IPS-18a (cell line): Measurements from ENCODE around the gene STK17A.

Experiments
- H3K27ac ChIP-seq: one replicate; pipeline ENCODE4 v1.5.1; 2013; ENCODE audit warnings: low read length
- H3K27me3 ChIP-seq: one replicate; pipeline ENCODE4 v1.6.1; 2013; ENCODE audit warnings: mild to moderate bottlenecking, low read length; ENCODE audit not compliant: control insufficient read depth, insufficient read depth
- H3K36me3 ChIP-seq: one replicate; pipeline ENCODE4 v1.6.1; 2013; ENCODE audit warnings: low read depth, low read length; ENCODE audit not compliant: control insufficient read depth
- H3K4me1 ChIP-seq: one replicate; pipeline ENCODE4 v1.6.1; 2013; ENCODE audit warnings: low read depth, low read length; ENCODE audit not compliant: control insufficient read depth
- H3K4me3 ChIP-seq: one replicate; pipeline ENCODE4 v1.5.1; 2013; ENCODE audit warnings: low read length
- H3K9ac ChIP-seq: one replicate; pipeline ENCODE4 v1.6.1; 2013; ENCODE audit warnings: mild to moderate bottlenecking, low read length, moderate library complexity
- H3K9me3 ChIP-seq: one replicate; pipeline ENCODE4 v1.6.1; 2013; ENCODE audit warnings: low read depth, low read length; ENCODE audit not compliant: control insufficient read depth

STK17A gene

DNA sequence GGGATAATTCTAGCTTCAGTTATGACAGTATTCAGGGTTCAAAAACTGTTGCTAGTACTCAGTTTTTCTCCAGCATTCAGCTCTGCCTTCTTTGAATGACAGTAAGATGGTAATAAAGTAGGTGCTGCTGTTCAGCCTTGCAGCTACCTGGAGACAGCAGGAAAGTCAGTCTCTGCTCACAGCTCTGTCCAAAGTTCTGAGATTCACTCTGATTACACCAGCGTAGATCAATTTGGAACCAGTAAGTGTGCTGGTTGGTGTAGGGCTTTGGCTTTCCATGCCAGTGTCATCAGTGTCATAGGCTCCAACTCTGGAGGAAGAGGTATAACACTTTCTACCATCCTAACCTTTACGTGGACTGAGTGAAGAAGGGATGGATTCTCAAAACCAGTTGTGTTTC lies 26.2 kb downstream of the STK17A start:
- H3K27ac ChIP-seq, result no peak overlapping the region
- H3K9me3 ChIP-seq, result peaks cover 3% of the 10 kb centered on the region
- no peaks in the 10 kb centered on the region for H3K27me3 ChIP-seq
- H3K9ac ChIP-seq, result no peak overlapping the region
- H3K4me3 ChIP-seq, result no peak overlapping the region
- peaks cover 5% of the 10 kb centered on the region for H3K36me3 ChIP-seq
- no peaks in the 10 kb centered on the region for H3K4me1 ChIP-seq

DNA sequence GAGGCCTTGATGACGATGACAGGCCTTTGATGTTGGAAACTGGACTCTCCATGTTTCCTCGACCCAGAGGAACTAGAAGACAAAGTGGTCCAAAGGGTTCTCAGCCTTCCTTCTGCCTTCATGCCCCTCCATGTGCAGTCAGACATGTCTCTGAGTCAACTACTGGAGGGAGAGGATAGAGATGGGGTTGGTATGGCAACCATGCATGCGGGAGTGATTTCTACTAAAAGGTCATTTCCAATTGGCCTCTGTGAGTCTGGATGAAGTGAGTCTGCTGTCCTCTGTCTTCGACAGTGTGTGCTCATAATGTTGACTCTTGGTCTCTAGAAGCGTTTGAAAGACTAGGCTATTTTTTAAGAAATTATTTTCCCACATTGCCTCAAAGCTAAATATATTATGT lies 29.2 kb downstream of the STK17A start:
- H3K9me3 ChIP-seq, result no peaks in the 10 kb centered on the region
- no peaks in the 10 kb centered on the region for H3K4me1 ChIP-seq
- no peak overlapping the region for H3K9ac ChIP-seq
- peaks cover 5% of the 10 kb centered on the region for H3K36me3 ChIP-seq
- H3K4me3 ChIP-seq, result no peak overlapping the region
- no peak overlapping the region for H3K27ac ChIP-seq
- no peaks in the 10 kb centered on the region for H3K27me3 ChIP-seq

DNA sequence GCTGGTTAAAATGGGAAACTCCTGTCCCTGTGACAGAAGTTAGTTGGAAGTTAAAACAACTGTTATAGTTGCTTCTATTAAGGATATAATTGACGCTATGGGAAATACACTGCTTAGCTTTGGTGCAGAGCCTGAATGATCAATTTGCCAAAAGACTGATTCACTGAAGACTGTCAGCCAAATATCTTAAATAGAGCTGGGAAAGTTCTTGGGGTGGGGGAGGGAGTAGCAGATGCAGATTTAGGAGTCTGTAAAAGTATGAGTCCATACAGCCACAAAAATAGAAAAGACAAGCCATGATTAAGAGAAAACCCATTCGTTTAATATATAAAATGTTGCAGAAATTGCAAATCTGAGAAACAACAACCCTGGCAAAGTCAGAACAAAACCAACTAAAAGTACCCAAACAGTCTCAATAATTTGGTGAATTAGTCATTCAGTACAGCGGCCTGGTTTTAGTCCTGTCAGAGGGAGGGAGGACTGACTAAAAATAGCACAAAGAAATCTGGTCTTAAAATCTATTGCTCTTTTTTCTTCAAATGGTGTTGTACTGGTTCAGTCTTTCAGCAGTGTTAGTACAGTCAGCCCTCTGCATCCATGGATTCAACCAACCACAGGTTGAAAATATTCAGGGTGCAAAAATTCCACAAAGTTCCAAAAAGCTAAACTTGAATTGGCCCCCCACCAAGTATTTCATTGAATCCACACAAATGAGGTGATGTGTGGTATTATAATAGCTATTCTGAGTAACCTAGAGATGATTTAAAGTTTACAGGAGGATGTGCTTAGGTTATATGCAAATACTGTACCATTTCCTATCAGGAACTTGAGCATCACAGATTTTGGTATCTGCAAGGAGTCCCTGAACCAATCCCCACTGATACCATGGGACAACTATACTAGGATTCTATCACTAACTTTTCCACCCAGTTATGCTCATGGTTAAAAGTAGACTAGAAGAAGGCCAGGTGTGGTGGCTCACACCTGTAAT lies 30.0 kb downstream of the STK17A start:
- Histone ChIP-seq H3K36me3 (peaks cover 5% of the 10 kb centered on the region), H3K9me3 (no peaks in the 10 kb centered on the region), H3K27ac (no peak overlapping the region), H3K9ac (no peak overlapping the region), H3K4me3 (no peak overlapping the region), H3K4me1 (no peaks in the 10 kb centered on the region), H3K27me3 (no peaks in the 10 kb centered on the region)

DNA sequence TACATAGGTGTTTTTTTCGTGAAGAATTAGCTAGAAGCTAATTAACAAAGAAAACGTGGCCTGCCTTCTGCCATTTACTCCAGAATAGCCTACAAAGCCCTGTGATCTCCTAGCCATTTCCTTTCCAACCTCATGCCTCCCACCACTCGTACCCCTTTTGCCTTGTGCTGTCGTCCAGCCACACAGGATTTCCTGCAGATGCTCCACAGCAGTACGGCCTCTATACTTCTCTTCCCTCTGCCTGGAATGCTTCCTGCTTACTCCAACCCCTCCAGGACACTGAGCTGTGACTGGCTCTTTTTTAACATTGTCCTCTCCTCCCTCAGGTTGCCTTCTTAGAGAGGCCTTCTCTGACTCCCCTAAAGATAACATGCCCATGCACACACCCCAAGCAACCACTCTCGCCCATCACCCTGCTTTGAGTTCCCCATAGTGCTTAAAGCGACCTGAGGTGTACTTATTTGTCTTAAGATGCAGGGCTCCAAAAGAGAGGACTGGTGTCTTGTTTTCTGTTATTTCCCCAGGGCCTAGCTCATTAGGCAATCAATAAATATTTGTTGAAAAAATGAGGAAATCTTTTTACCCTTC lies 32.7 kb downstream of the STK17A start:
- H3K4me1 ChIP-seq, result no peaks in the 10 kb centered on the region
- H3K27ac ChIP-seq, result no peak overlapping the region
- no peaks in the 10 kb centered on the region for H3K36me3 ChIP-seq
- H3K4me3 ChIP-seq, result no peak overlapping the region
- H3K9me3 ChIP-seq, result no peaks in the 10 kb centered on the region
- no peak overlapping the region for H3K9ac ChIP-seq
- no peaks in the 10 kb centered on the region for H3K27me3 ChIP-seq

DNA sequence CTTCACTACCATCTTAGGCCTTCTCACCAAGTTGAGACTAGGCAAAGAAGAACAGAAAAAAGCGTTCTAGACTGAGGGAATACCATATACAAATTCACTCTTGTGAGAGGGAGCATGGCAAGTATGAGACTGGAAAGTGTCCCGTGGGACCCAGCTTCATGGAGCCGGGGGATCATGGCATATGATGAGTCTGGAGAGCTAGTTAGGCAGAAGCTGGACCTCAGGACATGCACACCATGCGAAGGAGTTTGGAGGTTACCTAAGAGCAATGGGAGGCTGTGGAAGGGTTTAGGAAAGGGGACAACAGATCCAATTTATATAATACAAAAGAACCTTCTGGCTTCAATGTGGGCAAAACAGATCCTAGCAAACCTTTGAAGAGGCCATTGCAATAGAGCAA lies 34.1 kb downstream of the STK17A start:
- H3K36me3 ChIP-seq, result peaks cover under 1% of the 10 kb centered on the region

DNA sequence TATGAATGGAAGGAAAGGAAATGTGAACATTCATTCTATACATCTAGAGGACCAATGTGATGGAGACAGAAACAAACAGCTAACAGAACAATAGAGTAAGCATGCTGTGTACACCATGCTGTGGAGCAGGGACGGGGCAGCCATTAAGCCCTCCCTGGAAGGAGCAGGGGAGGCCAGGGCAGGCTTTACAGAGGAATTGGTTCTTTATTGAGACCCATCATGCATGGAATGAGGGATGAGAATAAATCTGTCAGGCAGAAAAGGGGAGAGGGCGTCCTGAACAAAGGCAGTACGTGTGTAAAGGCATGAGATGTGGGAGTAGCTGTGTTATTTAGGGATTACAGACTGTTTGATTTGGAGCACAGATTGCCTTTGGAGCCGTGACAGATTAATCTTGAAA lies 35.2 kb downstream of the STK17A start:
- no peaks in the 10 kb centered on the region for H3K4me1 ChIP-seq
- H3K27me3 ChIP-seq, result no peaks in the 10 kb centered on the region
- no peak overlapping the region for H3K27ac ChIP-seq
- no peak overlapping the region for H3K4me3 ChIP-seq
- H3K9me3 ChIP-seq, result no peaks in the 10 kb centered on the region
- H3K36me3 ChIP-seq, result peaks cover 3% of the 10 kb centered on the region
- H3K9ac ChIP-seq, result no peak overlapping the region

More for the DNA sequence above, 34.1 kb downstream of the STK17A start:
- Histone ChIP-seq H3K9ac (no peak overlapping the region), H3K9me3 (no peaks in the 10 kb centered on the region), H3K27me3 (no peaks in the 10 kb centered on the region), H3K4me3 (no peak overlapping the region), H3K4me1 (no peaks in the 10 kb centered on the region), H3K27ac (no peak overlapping the region)

DNA sequence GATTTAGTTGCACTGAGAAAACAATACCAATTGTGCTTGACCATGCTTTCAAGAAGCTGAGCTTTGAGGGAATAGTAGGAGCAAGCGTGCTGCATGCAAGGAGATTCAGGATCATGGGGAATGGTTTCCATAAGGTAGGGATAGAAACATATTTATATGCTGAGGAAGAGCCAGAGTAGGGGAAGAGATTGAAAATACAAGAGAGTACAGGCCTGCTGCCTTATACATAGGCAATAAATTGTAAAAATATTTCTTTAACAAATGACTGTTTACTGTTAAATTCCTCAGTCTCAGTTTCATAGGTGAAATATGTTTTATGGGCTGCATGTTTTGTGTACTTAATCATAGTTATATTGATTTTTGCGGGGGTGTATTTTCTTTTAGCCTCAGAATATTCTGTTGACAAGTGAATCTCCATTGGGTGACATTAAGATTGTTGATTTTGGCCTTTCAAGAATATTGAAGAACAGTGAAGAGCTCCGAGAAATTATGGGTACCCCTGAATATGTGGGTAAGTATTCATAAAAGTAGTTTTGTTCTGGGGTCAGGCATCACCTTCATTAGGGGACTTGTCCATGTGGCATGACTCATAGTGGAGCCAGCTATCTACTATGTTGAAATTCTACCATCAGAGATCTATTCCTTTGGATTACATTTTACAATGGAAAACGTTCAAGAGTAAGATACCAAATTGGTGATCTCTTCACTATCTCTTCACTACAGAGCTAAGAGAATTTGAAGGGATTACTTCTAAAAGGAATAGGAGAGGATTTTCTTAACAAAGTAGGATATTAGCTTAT lies 36.5 kb downstream of the STK17A start:
- no peaks in the 10 kb centered on the region for H3K4me1 ChIP-seq
- H3K4me3 ChIP-seq, result no peak overlapping the region
- no peaks in the 10 kb centered on the region for H3K9me3 ChIP-seq
- H3K27ac ChIP-seq, result no peak overlapping the region
- no peak overlapping the region for H3K9ac ChIP-seq
- H3K27me3 ChIP-seq, result no peaks in the 10 kb centered on the region
- peaks cover 8% of the 10 kb centered on the region for H3K36me3 ChIP-seq

DNA sequence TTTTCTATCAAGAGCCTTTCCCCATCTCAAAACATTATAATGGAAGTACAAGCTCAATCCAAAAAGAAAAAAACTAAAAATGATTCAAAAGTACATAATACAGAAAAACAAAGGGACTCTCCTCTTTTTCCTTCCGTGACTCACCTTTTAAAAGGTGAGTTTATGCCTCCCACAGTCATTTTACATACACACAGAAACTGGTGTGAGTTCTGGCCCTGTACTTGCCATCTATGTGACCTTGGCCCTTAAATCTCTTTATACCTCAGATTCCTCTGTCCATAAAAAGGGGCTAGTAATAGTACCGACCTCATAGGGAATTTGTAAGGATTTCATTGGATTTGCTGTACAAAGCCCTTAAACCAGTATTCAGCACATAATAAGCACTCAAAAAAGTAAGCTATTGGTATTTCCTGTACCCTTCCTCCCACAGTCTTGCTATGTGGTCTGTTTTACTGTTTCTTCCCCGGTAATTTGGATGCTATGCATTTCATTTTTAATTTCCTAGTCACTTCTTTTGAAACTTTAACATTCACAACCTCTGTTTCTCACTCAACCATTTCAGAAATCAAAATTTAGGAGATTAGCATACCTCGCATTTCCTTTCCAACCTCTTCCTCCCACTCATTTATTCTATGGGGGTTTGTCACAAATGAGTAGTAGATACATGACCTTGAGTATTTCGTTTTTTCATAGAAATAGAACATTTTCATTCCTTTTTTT lies 39.0 kb downstream of the STK17A start:
- Histone ChIP-seq H3K9ac (no peak overlapping the region), H3K4me3 (no peak overlapping the region), H3K36me3 (peaks cover 20% of the 10 kb centered on the region), H3K9me3 (no peaks in the 10 kb centered on the region), H3K27ac (no peak overlapping the region), H3K27me3 (no peaks in the 10 kb centered on the region), H3K4me1 (peaks cover 6% of the 10 kb centered on the region)

DNA sequence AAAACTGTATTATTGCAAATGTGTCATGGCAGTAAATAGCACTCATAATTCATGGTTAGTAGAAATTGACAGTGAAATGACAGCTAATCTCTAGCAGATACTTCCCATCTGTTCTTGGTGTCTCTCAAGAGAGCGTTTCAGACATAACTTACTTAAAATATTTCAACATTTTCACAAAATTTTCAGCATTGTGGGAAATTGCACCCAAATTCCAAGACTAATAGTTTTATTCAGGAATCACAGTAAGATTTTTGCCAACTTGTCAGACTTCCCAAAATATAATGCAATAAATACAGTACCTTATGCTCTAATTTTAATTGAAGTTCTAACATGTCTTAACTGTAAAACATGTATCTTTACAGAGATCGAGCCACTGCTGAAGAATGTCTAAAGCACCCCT lies 41.2 kb downstream of the STK17A start:
- no peak overlapping the region for H3K27ac ChIP-seq
- H3K9me3 ChIP-seq, result no peaks in the 10 kb centered on the region
- no peaks in the 10 kb centered on the region for H3K27me3 ChIP-seq
- peaks cover 24% of the 10 kb centered on the region for H3K36me3 ChIP-seq
- no peak overlapping the region for H3K4me3 ChIP-seq
- H3K4me1 ChIP-seq, result peaks cover 6% of the 10 kb centered on the region
- no peak overlapping the region for H3K9ac ChIP-seq

DNA sequence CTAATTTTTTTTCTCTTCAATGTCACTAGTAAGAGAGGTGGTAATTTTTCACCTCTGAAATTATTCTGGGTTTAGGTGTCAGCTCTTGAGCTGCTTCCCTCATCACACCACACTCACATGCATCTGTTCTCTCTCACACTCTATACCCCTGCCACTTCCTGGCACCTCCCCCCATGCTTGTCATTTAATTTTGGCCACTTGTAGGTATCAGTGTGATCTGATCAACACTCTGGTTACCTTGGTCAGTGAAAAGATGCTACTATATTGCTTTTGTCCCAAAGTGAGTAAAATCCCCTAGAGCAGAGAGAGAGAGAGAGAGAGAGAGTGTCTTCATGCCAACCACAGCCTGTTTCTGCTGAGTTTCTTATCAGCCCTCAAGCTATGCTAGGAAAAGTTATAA lies 42.5 kb downstream of the STK17A start:
- H3K9me3 ChIP-seq, result no peaks in the 10 kb centered on the region
- H3K27me3 ChIP-seq, result no peaks in the 10 kb centered on the region
- H3K4me1 ChIP-seq, result peaks cover 6% of the 10 kb centered on the region
- H3K27ac ChIP-seq, result no peak overlapping the region
- H3K9ac ChIP-seq, result no peak overlapping the region
- H3K36me3 ChIP-seq, result peaks cover 29% of the 10 kb centered on the region
- H3K4me3 ChIP-seq, result no peak overlapping the region

DNA sequence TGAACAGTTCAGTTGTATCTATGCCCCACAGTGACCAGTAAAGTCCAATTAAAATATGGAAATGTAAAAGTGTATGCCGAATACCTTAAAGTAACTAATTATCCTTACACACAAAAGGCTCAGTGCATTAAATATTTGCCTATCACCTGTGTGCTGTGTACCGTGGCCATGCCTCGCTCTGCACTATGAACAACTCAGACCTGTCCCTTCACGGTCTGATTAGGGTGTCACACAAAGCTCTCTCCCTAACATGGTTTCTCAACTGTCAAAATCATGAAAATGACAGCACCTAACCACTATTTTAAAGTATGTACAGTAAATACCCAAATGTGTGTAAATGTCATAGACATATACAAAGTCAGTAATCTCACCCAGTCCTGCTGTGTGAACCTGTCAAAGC lies 43.1 kb downstream of the STK17A start:
- H3K9ac ChIP-seq, result no peak overlapping the region
- H3K4me1 ChIP-seq, result peaks cover 6% of the 10 kb centered on the region

More for the DNA sequence above, 43.1 kb downstream of the STK17A start:
- H3K27me3 ChIP-seq, result no peaks in the 10 kb centered on the region
- H3K36me3 ChIP-seq, result peaks cover 35% of the 10 kb centered on the region
- H3K4me3 ChIP-seq, result no peak overlapping the region
- H3K9me3 ChIP-seq, result no peaks in the 10 kb centered on the region
- no peak overlapping the region for H3K27ac ChIP-seq
